Right ventricle myocardium superior (tissue), 1 donor: Measurements from ENCODE around the gene LRWD1. TPM values are rescaled to one million over a fixed set of nuclear protein-coding genes. Genes with fewer than 3 reads are reported as not detected.
A peak's percentile ranks its signal among the peaks of the same experiment; 100 is the strongest.
"Not testable (repeated sequence)": the region's sequence is repeated elsewhere in the genome, so short reads cannot be mapped to it uniquely, and the experiment has no call there.

ENCODE experiments used
- ATAC-seq: fragments of 200-7000 bp; cut with Tn5 transposase; one replicate; pipeline ENCODE4 v1.9.1; 2020; ENCODE audit warnings: mild to moderate bottlenecking; ENCODE audit not compliant: poor library complexity
- DNase-seq: peaks from one replicate; pipeline ENCODE4 v3.0.0-alpha.2; 2020
- intact Hi-C: fragments of 100-400 bp; cut with DNase I; formaldehyde crosslinking; loops from one replicate; pipeline ENCODE4 v1.11.2; 2022
- total RNA-seq: library from RNA; stranded (reverse); fragmentation: NEBNext Ultra II Directional; extraction: Animal tissue kit (Norgen Biotek cat#: 25700); gene quantifications from one replicate; pipeline ENCODE4 v1.2.1, GENCODE V29; 2021
- donor health status: DM: no; HTN: yes; CAD: no; lungs with severe emphysema.

The LRWD1 gene
- total RNA-seq, 1 donor from 2014 or later, result 9.7 TPM

DNA sequence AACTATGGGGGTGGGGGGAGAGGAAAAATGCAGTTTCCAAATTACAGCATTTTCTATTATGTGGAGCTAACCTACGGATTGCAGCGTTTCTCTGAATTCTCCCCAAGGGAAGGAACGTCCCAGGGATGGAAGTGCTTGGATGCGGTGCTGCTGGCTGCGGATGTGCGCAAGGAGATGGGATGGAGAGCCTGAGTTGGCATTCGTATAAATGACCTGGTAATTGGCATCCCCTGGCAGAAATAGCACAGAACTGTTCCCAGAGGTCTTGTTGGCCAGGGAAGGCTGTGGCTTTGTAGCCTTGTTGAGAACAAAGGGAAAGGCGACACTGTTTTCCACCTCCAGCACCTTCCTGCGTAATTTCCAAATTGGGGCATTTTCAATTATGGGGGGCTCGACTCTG lies 28.7 kb upstream of the LRWD1 start:
- ATAC-seq (no peak), DNase-seq (no peak)
- intact Hi-C loops, result no loop called here

DNA sequence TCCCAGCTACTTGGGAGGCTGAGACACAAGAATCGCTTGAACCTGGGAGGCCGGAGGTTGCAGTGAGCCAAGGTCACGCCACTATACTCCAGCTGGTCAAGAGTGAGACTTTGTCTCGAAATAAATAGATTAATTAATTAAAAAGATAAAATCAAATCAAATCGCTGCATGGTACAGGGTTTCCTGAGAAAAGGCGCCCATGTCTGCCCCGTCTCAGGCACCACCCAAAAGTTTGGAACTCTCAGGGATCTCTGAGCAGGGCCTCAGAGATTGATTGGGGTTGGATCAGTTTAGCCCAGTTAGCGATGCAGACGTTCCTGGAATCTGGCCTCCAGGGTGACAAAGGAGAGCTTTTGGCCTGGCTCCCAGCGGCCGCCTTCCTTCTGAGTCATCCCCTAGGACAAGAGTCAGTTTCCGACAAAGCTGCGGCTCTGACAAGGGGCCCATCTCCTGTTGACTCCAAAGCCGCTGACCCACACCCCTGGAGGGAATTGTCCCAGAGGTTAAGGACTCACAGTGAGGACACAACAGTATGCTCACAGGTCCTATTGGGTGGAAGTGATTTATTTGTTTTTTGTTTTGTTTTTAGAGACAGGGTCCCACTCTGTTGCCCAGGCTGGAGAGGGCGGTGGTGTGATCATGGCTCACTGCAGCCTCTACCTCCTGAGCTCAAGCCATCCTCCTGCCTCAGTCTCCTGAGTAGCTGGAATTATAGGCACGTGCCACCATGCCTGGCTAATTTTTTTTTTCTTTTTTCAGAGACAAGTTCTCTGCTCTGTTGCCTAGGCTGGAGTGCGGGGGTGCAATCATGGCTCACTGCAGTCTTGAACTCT lies 24.6 kb upstream of the LRWD1 start:
- intact Hi-C loops, result no loop called here
- DNase-seq, result peak; percentile 75
- peak; percentile 73 for ATAC-seq

DNA sequence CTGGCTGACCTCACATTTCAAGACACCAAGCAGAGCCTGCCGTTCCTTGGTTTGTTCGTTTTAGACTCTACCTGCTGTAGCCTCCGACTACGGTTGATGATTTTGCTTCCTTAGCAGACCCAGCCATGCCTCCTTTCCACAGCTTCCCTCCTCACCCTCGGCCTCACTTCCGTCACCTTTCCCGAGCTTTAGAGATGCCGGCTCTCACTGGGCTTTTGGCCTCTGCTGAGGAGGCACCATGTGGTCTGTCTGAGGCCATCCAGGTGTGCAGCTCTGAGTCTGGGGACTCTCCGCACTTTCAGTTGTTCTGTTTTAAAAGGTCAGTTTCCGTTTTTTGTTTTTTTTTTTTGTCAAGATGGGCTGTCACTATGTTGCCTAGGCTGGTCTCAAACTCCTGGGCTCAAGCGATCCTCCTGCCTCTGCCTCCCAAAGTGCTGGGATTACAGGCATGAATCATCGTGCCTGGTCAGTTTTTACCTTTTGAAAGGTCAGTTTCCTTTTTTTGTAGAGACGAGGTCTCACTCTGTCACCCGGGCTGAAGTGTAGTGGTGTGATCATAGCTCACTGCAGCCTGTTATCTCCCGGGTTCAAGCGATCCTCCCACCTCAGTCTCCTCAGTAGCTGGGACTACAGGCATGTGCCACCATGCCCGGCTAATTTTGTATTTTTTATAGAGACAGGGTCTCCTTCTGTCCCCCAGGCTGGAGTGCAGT lies 19.7 kb upstream of the LRWD1 start:
- DNase-seq, result no peak
- no peak for ATAC-seq
- intact Hi-C loops, result no loop called here

DNA sequence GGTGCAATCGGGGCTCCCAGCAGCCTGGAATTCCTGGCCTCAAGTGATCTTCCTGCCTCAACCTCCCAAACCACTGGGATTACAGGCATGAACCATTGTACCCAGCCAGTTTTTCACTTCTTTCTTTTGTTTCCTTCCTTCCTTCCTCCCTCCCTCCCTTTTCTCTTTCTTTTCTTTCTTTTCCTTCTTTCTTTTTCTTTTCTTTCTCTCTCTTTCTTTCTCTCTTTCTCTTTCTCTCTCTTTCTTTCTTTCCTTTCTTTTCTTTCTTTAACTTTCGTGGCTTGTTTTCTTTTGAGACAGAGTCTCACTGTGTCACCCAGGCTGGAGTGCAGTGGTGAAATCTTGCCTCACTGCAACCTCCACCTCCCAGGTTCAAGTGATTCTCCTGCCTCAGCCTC lies 19.1 kb upstream of the LRWD1 start:
- intact Hi-C loops, result no loop called here
- no peak for ATAC-seq
- DNase-seq, result no peak

DNA sequence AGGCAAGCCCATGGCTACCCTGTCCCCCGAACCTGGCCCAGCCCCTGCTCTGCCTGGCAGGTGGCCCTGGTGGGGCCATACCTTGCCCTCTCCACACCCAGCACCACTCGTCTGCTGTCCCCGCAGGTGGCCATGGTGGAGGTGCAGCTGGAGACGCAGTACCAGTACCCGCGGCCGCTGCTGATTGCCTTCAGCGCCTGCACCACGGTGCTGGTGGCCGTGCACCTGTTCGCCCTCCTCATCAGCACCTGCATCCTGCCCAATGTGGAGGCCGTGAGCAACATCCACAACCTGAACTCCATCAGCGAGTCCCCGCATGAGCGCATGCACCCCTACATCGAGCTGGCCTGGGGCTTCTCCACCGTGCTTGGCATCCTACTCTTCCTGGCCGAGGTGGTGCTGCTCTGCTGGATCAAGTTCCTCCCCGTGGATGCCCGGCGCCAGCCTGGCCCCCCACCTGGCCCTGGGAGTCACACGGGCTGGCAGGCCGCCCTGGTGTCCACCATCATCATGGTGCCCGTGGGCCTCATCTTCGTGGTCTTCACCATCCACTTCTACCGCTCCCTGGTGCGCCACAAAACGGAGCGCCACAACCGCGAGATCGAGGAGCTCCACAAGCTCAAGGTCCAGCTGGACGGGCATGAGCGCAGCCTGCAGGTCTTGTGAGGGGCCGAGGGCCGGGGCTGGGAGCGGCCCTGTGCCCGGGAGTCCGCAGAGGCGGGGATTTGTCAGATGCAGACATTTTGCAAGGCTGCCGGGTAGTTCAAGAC lies 18.2 kb upstream of the LRWD1 start:
- ATAC-seq, result no peak
- DNase-seq, result no peak
- intact Hi-C loops, result no loop called here

DNA sequence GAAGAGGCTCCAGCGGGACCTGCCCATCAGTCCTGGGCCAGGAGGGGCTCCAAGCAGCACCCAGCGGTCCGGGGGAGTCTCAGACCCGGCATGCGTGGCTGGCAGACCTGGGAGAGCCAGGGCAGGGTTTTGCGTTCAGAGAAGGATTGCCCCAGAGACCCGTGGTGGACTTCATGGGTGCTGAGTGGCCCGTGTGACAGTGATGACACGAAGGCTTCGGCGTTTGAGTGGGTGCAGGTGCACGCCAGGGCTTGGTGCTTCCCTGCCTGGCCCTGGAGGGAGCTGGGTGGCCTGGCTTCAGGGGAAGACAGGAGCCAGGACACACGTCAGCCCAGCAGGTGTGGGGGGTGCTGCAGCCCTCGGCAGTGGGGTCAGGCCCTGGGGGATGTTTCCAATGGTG lies 17.5 kb upstream of the LRWD1 start:
- intact Hi-C loops, result no loop called here
- no peak for DNase-seq
- ATAC-seq, result no peak

DNA sequence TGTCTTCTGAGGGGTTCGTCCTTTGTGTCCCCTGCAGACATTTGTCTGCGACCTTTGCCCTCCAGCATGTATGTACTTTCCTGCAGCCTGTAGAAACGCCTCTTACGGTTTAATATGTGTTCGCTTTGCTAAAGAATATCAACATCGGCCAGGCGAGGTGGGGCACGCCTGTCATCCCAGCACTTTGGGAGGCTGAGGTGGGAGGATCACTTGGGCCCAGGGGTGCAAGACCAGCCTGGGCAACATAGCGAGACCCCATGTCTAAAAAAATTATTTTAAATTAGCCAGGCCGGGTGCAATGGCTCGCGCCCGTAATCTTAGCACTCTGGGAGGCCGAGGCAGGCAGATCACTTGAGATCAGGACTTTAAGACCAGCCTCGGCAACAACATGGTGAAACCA lies 15.6 kb upstream of the LRWD1 start:
- ATAC-seq (no peak), DNase-seq (no peak)
- intact Hi-C loops, result no loop called here

DNA sequence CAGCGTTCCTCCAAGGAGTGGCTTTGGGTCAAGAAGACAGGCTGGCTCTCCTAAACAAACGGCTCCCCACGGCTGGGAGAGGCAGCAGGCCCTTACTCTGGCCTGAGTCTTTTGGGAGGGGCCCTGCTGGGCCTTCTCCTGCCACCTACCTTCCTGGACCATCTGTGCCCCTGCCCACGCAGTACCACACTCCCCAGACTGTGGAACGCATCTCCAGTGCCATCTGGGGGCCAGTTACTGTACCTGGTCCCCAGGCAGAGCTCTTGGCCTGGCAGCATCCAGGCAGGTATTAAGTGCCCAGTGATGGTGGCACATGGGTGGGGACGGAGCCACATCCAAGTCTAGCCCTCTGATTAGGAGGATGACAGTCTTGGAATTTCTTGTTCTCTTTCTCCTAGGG lies 14.5 kb upstream of the LRWD1 start:
- no peak for DNase-seq
- intact Hi-C loops, result no loop called here
- ATAC-seq, result peak; percentile 30

DNA sequence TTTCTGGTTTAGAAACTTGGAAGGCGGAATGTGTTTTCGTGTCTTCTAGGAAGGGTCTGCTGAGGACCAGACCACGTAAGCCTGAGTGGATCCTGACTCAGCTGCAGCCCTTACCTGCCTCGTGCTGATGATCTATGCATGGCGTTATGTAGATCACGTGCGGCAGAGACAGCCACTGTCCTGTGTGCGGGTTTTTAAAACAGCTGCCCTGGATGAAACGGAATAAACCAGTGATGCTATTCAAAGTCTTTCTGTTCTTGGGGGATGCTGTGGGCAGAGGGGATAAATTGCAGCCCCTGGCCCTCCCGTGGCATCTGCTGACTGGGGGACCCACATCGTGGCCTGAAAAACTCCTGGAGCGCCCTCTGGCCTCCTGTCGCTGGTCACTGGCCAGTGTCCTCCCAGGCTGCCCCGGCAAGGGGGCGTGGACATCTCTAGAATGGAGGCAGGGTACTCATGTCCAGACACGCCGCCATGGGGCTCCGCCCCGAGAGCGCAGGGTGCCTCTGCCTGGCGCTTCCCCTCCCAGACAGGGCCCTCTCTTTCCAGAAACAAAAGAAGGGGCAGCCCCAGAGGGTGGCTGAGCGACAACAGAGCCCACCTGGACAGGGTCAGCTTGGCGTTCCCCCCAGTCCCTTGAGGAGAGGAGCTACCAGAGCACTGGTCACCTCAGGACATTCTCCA lies 13.3 kb upstream of the LRWD1 start:
- no peak for ATAC-seq
- no peak for DNase-seq
- intact Hi-C loops, result no loop called here

DNA sequence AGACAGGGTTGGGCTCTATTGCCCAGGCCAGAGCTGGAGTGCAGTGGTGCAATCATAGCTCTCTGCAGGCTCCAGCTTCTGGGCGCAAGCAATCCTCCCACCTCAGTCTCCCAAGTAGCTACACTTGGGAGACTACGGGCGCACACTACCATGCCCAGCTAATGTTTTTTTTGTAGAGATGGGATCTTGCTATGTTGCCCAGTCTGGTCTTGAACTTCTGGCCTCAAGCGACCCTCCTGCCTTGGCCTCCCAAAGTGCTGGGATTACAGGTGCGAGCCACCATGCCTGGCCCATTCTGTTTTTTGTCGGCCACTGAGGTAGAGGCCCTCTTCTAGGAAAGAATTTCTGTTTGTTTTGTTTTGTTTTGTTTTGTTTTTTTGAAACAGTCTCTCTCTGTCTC lies 12.3 kb upstream of the LRWD1 start:
- no peak for ATAC-seq
- intact Hi-C loops, result no loop called here
- DNase-seq, result no peak

DNA sequence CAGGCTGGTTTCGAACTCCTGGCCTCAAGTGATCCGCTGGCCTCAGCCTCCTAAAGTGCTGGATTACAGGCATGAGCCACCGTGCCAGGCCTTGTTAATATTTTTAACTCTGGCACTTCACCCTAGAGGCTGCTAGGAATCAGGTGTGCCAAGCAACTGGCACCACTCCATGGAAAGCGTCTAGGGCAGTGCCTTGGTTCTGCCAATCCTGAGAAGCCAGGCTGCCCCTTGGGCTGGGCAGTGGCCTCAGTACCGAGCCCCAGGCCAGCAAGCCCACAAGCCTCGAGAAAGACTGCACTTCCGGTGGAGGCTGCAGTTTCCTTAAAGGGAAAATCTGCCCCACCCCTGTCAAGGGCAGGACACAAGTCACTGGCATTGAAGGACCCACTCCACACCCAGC lies 11.5 kb upstream of the LRWD1 start:
- ATAC-seq (peak; percentile 60), DNase-seq (no peak)

DNA sequence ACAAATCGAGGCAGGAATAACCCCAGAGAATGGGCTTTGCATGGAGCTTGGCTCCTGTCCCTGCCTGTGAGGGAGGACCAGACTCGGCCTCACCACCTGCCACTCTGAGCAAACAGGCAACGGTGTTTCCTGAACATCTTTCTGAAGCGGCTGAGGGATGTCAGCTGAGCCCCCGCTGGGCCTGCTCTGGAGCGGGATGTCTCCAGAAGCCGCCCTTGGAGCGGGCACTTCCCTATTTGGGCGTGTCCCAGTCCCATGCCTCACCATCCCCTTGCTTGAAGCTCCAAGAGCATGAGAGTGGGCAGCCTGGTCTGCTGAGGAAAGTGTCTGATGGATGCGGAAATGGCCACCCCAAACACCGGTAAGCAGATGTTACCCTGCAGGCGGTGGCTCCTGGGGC lies 10.3 kb upstream of the LRWD1 start:
- DNase-seq (no peak), ATAC-seq (no peak)
- intact Hi-C loops, result no loop called here

More for the DNA sequence above, 11.5 kb upstream of the LRWD1 start:
- intact Hi-C loops, result no loop called here

DNA sequence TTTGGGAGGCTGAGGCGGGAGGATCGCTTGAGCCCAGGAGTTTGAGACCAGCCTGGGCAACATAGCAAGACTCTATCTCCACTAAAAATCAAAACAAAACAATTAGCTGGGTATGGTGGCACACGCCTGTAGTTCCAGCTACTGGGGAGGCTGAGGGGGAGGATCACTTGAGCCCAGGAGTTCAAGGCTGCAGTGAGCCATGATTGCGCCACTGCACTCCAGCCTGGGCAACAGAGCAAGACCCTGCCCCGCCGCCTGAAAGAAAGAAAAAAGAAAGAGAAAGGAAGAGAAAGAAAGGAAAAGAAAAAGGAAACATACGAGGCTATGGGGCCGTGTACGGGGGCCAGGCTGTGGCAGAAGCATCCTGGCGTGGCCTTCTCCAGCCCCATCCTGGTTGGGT lies 9.9 kb upstream of the LRWD1 start:
- ATAC-seq, intact Hi-C loops, DNase-seq: not testable (repeated sequence)

DNA sequence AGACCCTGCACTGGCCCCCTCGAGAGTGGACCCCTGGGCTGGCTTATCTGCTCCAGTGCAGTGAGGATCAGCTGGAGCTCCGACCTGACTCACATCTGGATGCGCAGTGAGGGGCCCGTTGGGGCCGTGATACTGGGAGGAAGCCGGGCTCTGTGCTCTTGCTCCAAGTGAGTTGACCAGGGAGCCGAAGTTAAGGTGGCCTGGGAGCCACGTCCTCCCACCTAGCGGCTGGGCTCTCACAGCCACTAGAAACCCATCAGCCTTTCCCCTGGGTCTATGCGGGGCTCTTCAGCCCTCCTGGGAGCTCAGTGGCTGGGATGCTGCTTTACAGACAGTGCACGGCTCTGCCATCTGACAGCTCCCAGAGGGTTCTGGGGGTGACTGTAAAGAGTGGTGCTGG lies 9.2 kb upstream of the LRWD1 start:
- DNase-seq (no peak), ATAC-seq (no peak)
- intact Hi-C loops, result no loop called here

DNA sequence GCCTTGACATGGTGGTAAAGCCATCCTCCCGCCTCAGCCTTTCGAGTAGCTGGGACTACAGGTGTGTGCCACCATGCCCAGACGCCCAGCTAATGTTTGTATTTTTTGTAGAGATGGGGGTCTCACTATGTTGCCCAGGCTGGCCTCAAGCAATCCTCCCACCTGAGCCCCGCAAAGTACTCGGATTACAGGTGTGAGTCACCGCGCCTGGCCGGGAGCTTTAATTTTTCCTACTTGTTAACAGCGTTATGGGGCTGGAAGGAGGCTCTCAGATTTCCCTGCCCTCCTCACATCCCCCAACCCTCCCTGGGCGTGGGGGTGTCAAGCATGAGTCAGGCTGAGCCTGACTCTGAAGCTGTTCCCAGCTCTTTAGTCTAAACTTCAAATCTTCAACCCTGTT lies 8.5 kb upstream of the LRWD1 start:
- DNase-seq, result no peak
- intact Hi-C loops, result no loop called here
- no peak for ATAC-seq

DNA sequence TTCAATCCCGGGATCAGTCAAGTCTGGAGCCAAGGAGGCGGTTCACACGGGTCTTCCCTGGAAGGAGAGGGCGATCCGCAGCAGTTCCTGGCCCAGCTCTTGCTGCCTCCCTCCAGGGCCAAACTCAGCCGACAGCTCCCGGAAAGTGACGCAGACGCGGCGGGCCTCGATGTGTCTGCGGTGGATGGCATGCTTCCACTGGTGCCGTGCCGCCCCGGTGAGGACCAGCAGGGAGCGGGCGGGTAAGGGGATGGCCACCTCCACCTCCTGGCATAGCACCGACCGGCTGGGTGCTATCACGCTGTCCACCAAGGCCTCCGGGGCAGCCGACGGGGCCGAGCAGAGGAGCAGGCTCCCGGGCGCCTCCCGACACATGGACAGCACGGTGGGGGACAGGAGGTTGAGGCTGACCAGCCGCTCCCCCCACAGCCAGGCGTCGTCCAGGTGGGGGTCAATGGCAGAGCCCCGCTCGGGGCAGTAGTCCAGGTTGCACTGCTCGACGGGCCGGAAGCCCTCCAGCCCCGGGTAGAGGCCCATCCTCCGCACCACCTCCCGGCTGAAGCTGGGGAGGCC lies 7.3 kb upstream of the LRWD1 start:
- ATAC-seq (no peak), DNase-seq (no peak)
- intact Hi-C loops, result no loop called here

DNA sequence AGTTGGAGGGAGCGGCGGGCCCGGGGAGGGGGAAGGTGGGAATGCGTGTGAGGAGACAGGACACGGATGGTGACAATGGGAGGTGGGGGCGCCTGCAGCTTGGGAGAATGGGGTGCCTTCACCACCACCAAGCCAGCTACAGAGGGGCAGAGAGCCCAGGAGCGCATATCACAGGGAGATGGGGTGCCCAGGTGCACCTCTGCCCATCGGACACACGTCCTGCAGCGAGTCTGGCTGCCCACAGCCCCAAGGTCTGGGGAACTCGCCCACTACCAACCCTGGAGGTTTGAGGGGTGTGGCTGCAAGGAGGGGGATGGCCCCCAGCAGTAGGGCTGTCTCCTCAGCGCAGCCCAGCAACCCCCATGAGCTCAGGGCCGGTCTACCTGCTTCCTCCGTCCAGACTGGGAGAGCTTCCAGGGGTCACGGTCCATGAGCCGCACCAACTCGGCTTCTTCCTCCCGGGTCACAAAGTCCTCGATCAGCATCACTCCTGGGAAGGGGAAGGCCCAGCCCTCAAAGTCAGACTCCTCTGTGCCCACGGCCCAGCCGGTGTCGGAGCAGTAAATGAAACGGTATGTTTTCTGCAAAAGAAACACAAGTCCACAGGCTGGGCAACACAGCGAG lies 5.5 kb upstream of the LRWD1 start:
- DNase-seq, result no peak
- ATAC-seq, result no peak
- intact Hi-C loops, result no loop called here

DNA sequence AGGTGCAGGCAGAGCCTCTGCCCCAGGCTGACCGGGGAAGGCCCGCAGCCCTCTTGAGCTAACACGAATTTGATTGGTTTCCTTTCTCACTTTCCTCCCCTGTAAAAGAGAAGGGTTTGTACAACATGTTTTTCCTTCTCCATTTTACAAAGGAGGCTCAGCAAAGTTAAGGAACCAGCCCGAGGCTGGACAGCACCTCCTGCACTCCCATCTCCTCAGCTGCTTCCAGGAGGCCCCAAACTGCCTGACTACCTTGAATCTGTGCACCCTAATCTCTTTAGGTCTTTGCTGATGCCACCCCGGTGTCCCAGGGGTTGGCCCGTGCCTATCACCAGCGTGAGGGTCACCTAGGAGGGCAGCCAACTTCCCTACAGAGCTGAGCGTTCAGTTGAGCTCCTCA lies 4.3 kb upstream of the LRWD1 start:
- DNase-seq (no peak), ATAC-seq (no peak)
- intact Hi-C loops, result no loop called here
